GM12873 (cell line): ENCODE data around the gene SYT6.

Experiments
- TF ChIP-seq, protein P1 (sequence below): IDR thresholded peaks from 2 replicates; pipeline ENCODE4 v1.5.1; 2012; ENCODE audit warnings: low read depth, mild to moderate bottlenecking, moderate library complexity, low read length, control low read depth; ENCODE audit not compliant: insufficient read depth; ENCODE audit errors: missing control alignments

The SYT6 gene

DNA sequence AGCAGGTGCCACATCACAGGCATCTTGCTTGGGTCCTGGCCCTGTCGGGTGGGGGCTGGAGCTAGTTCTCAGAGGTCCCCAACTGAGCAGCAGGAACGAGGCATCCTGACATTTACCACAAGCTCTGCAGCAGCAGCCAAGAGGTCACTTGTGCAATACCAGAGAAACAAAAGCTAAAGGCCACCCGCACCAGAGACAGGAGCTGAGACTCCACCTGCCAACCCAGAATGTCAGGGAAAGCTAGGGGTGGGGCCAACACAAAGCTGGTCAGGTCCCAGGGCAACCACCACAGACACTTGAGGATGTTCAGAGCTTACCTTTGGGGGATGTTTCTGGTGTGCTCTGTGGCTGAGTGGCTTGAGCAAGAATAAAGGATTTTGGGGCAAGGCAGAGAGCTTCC lies 13.6 kb upstream of the SYT6 start:
- TF ChIP-seq, protein P1, sequence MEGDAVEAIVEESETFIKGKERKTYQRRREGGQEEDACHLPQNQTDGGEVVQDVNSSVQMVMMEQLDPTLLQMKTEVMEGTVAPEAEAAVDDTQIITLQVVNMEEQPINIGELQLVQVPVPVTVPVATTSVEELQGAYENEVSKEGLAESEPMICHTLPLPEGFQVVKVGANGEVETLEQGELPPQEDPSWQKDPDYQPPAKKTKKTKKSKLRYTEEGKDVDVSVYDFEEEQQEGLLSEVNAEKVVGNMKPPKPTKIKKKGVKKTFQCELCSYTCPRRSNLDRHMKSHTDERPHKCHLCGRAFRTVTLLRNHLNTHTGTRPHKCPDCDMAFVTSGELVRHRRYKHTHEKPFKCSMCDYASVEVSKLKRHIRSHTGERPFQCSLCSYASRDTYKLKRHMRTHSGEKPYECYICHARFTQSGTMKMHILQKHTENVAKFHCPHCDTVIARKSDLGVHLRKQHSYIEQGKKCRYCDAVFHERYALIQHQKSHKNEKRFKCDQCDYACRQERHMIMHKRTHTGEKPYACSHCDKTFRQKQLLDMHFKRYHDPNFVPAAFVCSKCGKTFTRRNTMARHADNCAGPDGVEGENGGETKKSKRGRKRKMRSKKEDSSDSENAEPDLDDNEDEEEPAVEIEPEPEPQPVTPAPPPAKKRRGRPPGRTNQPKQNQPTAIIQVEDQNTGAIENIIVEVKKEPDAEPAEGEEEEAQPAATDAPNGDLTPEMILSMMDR = no peak

DNA sequence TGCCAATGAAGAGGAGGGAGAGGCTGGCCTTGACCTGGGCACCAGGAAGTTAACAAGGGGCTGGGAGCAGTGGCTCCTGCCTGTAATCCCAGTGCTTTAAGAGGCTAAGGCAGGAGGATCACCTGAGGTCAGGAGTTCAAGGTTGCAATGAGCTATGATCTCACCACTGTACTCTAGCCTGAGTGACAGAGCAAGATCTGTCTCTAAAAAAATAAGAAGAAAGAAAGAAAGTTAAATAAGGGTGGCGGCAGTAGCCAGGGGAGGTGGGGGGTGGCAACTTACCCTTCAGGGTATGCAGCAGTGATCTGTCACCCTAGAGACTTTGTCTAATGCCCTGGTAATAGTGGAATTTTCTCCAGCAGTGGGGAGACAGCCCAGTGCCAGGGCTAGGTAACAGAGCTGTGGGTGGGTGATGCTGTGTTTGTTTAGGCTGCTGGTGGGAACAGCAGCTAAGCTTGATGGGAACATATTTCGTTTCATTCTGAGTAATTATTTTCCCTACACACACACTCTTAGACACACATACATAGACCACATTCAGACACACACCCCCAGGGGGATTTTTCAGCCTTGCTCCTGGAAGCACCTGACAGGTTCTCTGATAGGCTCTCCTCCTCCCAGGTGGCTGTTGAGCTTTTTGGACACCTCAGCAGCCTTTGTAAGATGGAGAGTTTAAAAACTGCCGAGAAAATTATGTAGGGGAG lies 11.3 kb upstream of the SYT6 start:
- TF ChIP-seq, protein P1 = no peak

- TF ChIP-seq, protein P1 = no peak
These were observed 6.3 kb upstream of the SYT6 start for GRCh38 chr1:114159941-114160340.

DNA sequence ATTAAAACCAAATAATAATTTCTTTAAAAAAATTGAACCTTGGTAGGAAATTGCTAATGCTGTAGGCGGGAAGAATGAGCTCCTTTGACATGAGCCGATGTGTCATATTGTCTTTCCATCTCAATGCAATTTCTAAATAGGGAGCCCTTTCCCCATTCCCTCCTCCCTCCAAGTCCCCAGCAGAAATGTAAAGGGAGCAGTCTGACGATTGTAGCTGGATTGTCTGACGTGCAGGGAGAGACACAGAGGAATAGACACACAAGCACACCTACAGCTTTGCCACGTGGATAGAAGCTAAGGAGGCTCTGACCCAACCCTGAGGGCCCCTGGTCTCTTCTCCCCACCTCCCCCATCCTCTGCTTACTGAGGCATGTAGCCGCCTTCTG lies 3.6 kb upstream of the SYT6 start:
- TF ChIP-seq, protein P1 = no peak

DNA sequence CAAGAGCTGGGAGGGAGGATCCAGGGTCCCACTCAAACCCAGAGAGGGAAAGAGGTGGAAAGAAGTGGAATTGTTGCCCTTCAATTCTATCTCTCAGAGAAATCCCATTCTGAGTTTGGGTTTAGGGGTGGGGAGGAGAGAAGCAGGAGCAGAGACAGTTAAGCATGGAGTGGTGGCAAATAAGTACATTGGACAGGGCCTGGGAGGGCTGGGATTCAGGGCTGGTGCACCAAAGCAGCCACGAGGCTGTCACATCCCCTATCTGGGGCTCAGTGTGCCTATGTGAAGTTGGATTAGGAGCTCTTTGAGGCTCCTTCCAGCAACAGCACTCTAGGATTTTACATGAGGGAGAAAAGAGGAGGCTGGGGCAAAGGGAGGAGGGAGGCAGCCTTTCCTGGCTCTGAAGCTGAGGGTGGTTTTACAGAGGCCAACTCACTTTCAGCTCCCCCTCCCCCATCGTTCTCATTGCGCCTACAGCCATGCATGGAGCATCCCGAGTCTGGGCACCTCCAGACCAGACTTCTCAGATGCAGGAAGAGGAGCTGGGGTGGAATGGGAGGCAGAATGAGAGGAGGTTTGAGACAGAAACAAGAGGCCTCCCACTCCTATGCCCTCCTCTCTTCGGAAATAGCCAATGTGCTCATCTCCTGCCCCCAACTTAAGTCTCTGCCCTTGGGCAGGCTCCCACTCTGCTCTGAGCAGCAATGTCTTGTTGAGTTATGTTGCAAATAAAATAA lies 3.0 kb upstream of the SYT6 start:
- TF ChIP-seq, protein P1 = no peak

- TF ChIP-seq, protein P1 = no peak
These were observed 2.0 kb upstream of the SYT6 start for GRCh38 chr1:114155706-114156105.

- TF ChIP-seq, protein P1 = no peak
These were observed 1.3 kb upstream of the SYT6 start for GRCh38 chr1:114154963-114155322.
